Hepatocyte (in vitro differentiated cells): ENCODE measurements around the gene DCAF7. TPM values are rescaled to one million over a fixed set of nuclear protein-coding genes. Genes with fewer than 3 reads are reported as not detected.

Source experiments
- DNase-seq: peaks from one replicate; pipeline ENCODE4 v3.0.0-alpha.2; 2016; ENCODE audit warnings: low spot score
- H2AFZ ChIP-seq: fragments of 200-600 bp; sonication (generic); 2 replicates; pipeline ENCODE4 v1.6.0; 2016; ENCODE audit warnings: antibody characterized with exemption, mild to moderate bottlenecking
- H3K27ac ChIP-seq: fragments of 200-600 bp; sonication (generic); 2 replicates; pipeline ENCODE4 v1.5.1; 2016; ENCODE audit warnings: mild to moderate bottlenecking
- H3K27me3 ChIP-seq: fragments of 200-600 bp; sonication (generic); 2 replicates; pipeline ENCODE4 v1.6.1; 2016
- H3K36me3 ChIP-seq: fragments of 200-600 bp; sonication (generic); replicated peaks from 2 replicates; pipeline ENCODE4 v1.5.1; 2016; ENCODE audit warnings: low read depth; ENCODE audit not compliant: insufficient read depth
- H3K4me1 ChIP-seq: fragments of 200-600 bp; sonication (generic); 2 replicates; pipeline ENCODE4 v1.5.1; 2016; ENCODE audit warnings: mild to moderate bottlenecking, moderate library complexity; ENCODE audit not compliant: insufficient read depth
- H3K4me2 ChIP-seq: fragments of 200-600 bp; sonication (generic); 2 replicates; pipeline ENCODE4 v1.6.0; 2016
- H3K4me3 ChIP-seq: fragments of 200-600 bp; sonication (generic); 2 replicates; pipeline ENCODE4 v1.5.1; 2016; ENCODE audit warnings: mild to moderate bottlenecking
- H3K79me2 ChIP-seq: fragments of 200-600 bp; sonication (generic); 2 replicates; pipeline ENCODE4 v1.6.0; 2017; ENCODE audit warnings: mild to moderate bottlenecking
- H3K9me2 ChIP-seq: fragments of 200-600 bp; sonication (generic); replicated peaks from 2 replicates; pipeline ENCODE4 v1.6.0; 2017; ENCODE audit warnings: mild to moderate bottlenecking; ENCODE audit not compliant: insufficient read depth
- H3K9me3 ChIP-seq: fragments of 200-600 bp; sonication (generic); 2 replicates; pipeline ENCODE4 v1.5.1; 2016; ENCODE audit warnings: low read depth, mild to moderate bottlenecking
- H4K20me1 ChIP-seq: fragments of 200-600 bp; sonication (generic); 2 replicates; pipeline ENCODE4 v1.6.0; 2016; ENCODE audit warnings: mild to moderate bottlenecking; ENCODE audit not compliant: insufficient read depth, poor library complexity, severe bottlenecking
- EZH2 ChIP-seq: fragments of 200-600 bp; sonication (generic); IDR thresholded peaks from 2 replicates; pipeline ENCODE4 v1.6.1; 2016; ENCODE audit warnings: antibody characterized with exemption, mild to moderate bottlenecking, borderline replicate concordance
- EZH2phosphoT487 ChIP-seq: fragments of 200-600 bp; sonication (generic); IDR thresholded peaks from one replicate; pipeline ENCODE4 v1.6.1; 2018; ENCODE audit warnings: antibody characterized with exemption, mild to moderate bottlenecking, low read depth, moderate library complexity; ENCODE audit not compliant: unreplicated experiment, severe bottlenecking
- WGBS: methylation state at CpG from one replicate; pipeline ENCODE4 v1.1.6; 2016; ENCODE audit warnings: low lambda C conversion rate; ENCODE audit errors: missing lambda C conversion rate; 5-methylcytosine and 5-hydroxymethylcytosine counted together
- polyA plus RNA-seq: library from polyadenylated mRNA; unstranded; fragments of >200 nt; fragmentation: Nextera tagmentation; extraction: Ambion mirVana; gene quantifications from 2 replicates; pipeline ENCODE4 v1.2.1, GENCODE V29; 2016
- total RNA-seq: library from RNA; depleted of rRNA; stranded (reverse); fragments of >200 nt; gene quantifications from 2 replicates; pipeline ENCODE4 v1.2.3, GENCODE V29; 2014
- TF ChIP-seq, protein P1 (sequence below): fragments of 200-600 bp; sonication (generic); IDR thresholded peaks from 2 replicates; pipeline ENCODE4 v1.5.1; 2016; ENCODE audit warnings: antibody characterized with exemption, mild to moderate bottlenecking; ENCODE audit not compliant: poor library complexity

The DCAF7 gene
- total and polyA plus RNA-seq, 2 experiments from 2014 or later = 53.0 to 56.5 TPM

DNA sequence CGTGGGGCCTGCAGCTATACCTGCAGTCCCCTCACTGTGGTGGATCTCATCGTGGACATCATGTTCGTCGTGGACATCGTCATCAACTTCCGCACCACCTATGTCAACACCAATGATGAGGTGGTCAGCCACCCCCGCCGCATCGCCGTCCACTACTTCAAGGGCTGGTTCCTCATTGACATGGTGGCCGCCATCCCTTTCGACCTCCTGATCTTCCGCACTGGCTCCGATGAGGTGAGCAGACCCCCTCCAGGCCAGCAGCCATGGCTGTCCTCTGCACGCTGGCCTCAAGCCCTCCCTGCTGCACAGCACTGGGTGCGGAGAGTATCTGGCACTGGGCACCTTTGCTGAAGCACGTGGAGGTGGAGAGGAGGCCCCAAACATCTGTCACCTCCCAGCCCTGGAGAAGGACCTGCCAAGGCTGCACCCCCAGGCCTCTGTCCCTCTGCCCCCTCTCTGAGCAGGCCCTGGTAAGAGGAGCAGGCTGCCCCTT is 16.2 kb upstream of the DCAF7 start:
- no peak overlapping the region for H2AFZ ChIP-seq
- WGBS = 93% methylated on average over 17 of the region's 17 CpGs
- no peak overlapping the region for H3K4me3 ChIP-seq
- no peaks in the 10 kb centered on the region for H3K4me1 ChIP-seq
- H3K79me2 ChIP-seq = no peaks in the 10 kb centered on the region
- no peaks in the 10 kb centered on the region for H3K9me3 ChIP-seq
- peaks cover 10% of the 10 kb centered on the region for H3K27me3 ChIP-seq
- no peak for TF ChIP-seq EZH2
- TF ChIP-seq EZH2phosphoT487 = no peak
- TF ChIP-seq, protein P1, sequence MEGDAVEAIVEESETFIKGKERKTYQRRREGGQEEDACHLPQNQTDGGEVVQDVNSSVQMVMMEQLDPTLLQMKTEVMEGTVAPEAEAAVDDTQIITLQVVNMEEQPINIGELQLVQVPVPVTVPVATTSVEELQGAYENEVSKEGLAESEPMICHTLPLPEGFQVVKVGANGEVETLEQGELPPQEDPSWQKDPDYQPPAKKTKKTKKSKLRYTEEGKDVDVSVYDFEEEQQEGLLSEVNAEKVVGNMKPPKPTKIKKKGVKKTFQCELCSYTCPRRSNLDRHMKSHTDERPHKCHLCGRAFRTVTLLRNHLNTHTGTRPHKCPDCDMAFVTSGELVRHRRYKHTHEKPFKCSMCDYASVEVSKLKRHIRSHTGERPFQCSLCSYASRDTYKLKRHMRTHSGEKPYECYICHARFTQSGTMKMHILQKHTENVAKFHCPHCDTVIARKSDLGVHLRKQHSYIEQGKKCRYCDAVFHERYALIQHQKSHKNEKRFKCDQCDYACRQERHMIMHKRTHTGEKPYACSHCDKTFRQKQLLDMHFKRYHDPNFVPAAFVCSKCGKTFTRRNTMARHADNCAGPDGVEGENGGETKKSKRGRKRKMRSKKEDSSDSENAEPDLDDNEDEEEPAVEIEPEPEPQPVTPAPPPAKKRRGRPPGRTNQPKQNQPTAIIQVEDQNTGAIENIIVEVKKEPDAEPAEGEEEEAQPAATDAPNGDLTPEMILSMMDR = no peak
- no peaks in the 10 kb centered on the region for H4K20me1 ChIP-seq
- no peaks in the 10 kb centered on the region for H3K9me2 ChIP-seq
- DNase-seq = no peak
- H3K27ac ChIP-seq = no peak overlapping the region
- no peak overlapping the region for H3K4me2 ChIP-seq
- no peaks in the 10 kb centered on the region for H3K36me3 ChIP-seq

DNA sequence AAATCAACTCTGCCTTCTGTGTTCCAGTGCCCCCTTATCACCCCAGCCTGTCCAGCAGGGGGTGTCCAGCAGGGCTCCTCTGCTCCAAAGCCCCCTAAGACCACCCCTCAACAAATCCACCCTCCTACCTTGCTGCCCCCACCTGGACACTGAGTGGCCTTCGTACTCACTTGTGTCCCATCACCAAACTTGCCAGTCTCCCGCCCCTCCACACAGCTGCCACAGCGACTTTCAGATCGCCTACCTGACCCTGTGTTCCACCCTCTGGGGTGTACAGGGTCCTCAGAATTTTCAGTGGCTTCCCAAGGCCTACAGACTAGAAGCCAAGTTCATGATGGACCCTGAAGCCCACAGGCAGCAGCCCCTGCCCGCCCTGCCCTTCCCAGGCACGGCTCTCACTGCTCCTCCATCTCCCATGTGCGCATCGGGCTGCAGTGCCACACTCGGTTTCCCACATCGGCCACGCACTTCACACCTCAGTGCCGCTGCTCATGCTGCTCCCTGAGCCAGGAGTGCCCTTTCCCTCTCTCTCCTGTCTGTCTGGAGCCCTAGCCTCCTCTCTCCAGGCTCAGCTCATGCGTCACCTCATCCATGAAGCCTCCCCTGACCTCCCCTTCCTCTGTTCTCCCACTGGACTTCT is 15.3 kb upstream of the DCAF7 start:
- DNase-seq = no peak
- Histone ChIP-seq H3K4me2 (no peak overlapping the region), H3K36me3 (no peaks in the 10 kb centered on the region), H3K27ac (no peak overlapping the region), H3K27me3 (peaks cover 13% of the 10 kb centered on the region), H3K4me1 (no peaks in the 10 kb centered on the region), H4K20me1 (no peaks in the 10 kb centered on the region), H3K79me2 (no peaks in the 10 kb centered on the region), H3K9me2 (no peaks in the 10 kb centered on the region), H3K4me3 (no peak overlapping the region), H2AFZ (no peak overlapping the region), H3K9me3 (no peaks in the 10 kb centered on the region)
- WGBS = 87% methylated on average over 12 of the region's 13 CpGs
- TF ChIP-seq, protein P1 = no peak
- TF ChIP-seq EZH2 (no peak), EZH2phosphoT487 (no peak)

- no peaks in the 10 kb centered on the region for H3K9me3 ChIP-seq
- H3K36me3 ChIP-seq = no peaks in the 10 kb centered on the region
- DNase-seq = no peak
- TF ChIP-seq EZH2phosphoT487 = no peak
- no peak for TF ChIP-seq EZH2
- TF ChIP-seq, protein P1 = no peak
- no peaks in the 10 kb centered on the region for H3K4me1 ChIP-seq
- H3K27me3 ChIP-seq = peaks cover 13% of the 10 kb centered on the region
- H3K79me2 ChIP-seq = no peaks in the 10 kb centered on the region
- WGBS = 94% methylated on average over 24 of the region's 24 CpGs
- H3K4me3 ChIP-seq = no peak overlapping the region
- H4K20me1 ChIP-seq = no peaks in the 10 kb centered on the region
- H3K9me2 ChIP-seq = no peaks in the 10 kb centered on the region
- no peak overlapping the region for H3K4me2 ChIP-seq
- no peak overlapping the region for H3K27ac ChIP-seq
- H2AFZ ChIP-seq = no peak overlapping the region
These were observed 14.6 kb upstream of the DCAF7 start for GRCh38 chr17:63535640-63536039.
